GM19238 (cell line): Measurements from ENCODE around the gene RAPGEF2.
"Not testable (repeated sequence)": the region's sequence is repeated elsewhere in the genome, so short reads cannot be mapped to it uniquely, and the experiment has no call there.

Source experiments
- DNase-seq: peaks from one replicate; pipeline ENCODE4 v3.0.0; 2011; ENCODE audit warnings: low spot score; ENCODE audit not compliant: insufficient read length

RAPGEF2 gene, protein sequence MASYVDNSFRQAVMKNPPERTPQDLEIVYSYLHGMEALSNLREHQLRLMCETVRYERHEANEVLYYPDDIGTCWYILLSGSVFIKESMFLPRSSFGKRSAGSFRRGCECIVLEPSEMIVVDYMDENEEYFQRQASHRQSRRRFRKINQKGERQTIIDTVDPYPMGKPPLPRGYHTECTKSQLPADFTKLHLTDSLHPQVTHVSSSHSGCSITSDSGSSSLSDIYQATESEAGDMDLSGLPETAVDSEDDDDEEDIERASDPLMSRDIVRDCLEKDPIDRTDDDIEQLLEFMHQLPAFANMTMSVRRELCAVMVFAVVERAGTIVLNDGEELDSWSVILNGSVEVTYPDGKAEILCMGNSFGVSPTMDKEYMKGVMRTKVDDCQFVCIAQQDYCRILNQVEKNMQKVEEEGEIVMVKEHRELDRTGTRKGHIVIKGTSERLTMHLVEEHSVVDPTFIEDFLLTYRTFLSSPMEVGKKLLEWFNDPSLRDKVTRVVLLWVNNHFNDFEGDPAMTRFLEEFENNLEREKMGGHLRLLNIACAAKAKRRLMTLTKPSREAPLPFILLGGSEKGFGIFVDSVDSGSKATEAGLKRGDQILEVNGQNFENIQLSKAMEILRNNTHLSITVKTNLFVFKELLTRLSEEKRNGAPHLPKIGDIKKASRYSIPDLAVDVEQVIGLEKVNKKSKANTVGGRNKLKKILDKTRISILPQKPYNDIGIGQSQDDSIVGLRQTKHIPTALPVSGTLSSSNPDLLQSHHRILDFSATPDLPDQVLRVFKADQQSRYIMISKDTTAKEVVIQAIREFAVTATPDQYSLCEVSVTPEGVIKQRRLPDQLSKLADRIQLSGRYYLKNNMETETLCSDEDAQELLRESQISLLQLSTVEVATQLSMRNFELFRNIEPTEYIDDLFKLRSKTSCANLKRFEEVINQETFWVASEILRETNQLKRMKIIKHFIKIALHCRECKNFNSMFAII (N-terminal part only)

GRCh38 chr4:159102622-159103383, at the start of gene RAPGEF2:
Gene RAPGEF2 (plus strand): TSS chr4:159103079. CDS start chr4:159104163, 1,084 bp downstream.
- DNase-seq: peak; percentile 88

GRCh38 chr4:159055833-159056232, 47.0 kb upstream of the RAPGEF2 start:
- DNase-seq: no peak

DNA sequence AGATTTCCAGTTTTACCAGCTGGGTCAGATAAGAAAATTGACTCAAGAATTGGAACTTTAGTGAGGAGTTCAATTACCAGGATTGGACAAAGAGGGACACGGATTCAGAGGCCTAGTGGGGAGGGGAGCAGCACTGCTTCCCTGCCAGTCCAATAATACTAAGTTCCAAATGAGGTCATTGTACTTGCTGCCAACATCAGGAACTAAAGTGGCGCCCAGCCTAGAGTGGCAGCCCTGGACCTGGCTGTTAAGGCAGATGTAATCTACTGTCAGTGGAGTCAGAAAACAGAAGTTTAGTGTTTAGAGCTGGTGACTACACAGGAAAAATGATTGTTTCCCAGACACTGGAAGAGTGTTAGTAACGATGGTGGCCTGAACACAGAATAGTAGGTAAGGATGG, 42.7 kb upstream of the RAPGEF2 start:
- DNase-seq: no peak

DNA sequence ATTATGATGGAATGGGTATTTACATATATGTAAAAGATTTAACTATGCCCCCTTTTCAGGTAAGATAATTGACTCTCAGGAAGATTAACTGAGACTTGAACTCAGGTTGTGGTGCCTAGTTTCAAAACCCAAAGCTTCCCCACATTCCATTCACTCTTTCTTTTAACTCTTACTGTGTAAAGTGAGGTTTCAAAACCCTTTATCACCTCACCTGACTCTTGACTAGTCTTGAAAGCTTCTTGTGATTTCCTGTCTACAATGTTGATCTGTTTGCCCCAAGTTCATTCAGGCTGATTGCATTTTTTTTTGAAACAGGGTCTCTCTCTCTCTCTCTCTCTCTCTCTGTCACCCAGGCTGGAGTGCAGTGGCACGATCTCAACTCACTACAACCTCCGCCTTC, 40.5 kb upstream of the RAPGEF2 start:
- DNase-seq: no peak

- no peak for DNase-seq
These were observed 37.2 kb upstream of the RAPGEF2 start for GRCh38 chr4:159065513-159066240.

DNA sequence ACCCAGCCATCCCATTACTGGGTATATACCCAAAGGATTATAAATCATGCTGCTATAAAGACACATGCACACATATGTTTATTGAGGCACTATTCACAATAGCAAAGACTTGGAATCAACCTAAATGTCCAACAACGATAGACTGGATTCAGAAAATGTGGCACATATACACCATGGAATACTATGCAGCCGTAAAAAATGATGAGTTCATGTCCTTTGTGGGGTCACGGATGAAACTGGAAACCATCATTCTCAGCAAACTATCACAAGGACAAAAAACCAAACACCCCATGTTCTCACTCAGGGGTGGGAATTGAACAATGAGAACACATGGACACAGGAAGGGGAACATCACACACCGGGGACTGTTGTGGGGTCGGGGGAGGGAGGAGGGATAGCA, 34.7 kb upstream of the RAPGEF2 start:
- not testable (repeated sequence) for DNase-seq

DNA sequence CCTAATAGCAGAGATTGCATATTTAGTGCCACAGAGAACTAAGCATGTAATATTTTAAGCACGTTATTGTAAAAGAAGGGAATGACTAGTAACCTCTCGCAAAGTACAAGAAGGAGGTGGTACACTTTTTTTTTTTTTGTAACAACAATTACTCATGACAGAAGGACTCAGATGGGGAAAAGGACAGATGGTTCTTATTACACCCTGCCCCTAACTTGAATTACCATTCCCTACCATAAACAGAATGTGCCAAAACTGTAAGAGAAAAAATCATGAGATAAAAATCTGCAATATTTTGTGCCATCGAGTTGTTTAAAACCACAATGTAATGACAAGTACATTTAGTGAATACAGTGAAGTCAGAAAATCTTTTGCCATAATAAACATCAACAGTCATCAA, 33.0 kb upstream of the RAPGEF2 start:
- DNase-seq: no peak

DNA sequence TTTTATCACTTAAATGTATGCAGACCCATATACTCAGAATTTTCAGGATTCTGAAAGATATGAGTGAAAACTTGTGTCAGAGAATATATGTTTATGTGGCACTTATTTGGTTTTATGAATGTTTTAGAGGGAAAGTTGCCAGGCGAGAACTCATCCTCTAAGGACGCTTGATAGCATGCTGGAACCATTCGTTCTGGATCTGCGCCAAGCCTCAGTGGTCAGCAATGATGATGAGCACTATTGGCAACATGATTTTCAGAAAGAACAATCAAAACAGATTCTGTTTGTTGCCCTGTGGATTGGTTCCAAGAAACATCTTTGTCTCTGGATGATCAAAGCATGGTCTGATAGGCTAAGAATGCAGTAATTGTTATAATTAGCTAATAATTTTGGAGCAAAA, 32.1 kb upstream of the RAPGEF2 start:
- DNase-seq: no peak

- no peak for DNase-seq
These were observed 31.5 kb upstream of the RAPGEF2 start for GRCh38 chr4:159071178-159071968.

DNA sequence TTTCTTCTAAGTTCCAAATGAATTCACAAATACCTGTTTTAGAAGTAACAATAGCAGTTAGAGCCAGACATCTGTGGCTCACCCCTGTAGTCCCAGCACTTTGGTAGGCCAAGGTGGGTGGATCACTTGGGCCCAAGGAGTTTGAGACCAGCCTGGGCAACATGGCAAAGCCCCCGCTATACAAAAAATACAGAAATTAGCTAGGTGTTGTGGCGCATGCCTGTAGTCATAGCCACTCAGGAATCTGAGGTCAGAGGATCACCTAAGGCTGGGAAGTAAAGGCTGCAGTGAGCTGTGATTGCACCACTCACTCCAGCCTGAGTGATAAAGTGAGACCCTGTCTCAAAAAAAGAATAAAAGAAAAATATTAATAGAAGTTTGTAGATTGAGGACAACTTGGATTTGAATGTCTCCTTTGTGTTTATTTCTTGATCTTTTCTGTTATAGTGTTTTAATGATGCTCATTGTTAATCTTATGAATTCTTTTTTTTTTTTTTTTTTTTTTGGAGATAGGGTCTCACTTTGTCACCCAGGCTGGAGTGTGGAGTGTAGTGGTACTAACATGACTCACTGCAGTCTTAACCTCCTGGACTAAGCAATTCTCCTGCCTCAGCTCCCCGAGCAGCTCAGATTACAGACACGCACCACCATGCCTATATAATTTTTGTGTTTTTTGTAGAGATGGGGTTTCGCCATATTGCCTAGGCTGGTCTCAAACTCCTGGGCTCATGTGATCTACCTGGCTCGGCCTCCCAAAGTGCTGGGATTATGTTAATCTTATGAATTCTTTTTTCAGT, 30.7 kb upstream of the RAPGEF2 start:
- no peak for DNase-seq

GRCh38 chr4:159075531-159075932, 27.3 kb upstream of the RAPGEF2 start:
- no peak for DNase-seq

DNA sequence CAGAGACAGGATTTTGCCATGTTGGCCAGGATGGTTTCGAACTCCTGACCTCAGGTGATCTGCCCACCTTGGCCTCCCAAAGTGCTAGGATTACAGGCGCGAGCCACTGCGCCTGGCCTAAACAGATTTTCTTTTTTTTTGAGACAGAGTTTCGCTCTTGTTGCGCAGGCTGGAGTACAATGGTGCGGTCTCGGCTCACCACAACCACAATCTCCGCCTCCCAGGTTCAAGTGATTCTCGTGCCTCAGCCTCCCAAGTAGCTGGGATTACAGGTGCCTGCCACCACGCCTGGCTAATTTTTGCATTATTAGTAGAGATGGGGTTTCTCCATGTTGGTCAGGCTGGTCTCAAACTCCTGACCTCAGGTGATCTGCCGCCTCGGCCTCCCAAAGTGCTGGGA, 25.9 kb upstream of the RAPGEF2 start:
- not testable (repeated sequence) for DNase-seq

DNA sequence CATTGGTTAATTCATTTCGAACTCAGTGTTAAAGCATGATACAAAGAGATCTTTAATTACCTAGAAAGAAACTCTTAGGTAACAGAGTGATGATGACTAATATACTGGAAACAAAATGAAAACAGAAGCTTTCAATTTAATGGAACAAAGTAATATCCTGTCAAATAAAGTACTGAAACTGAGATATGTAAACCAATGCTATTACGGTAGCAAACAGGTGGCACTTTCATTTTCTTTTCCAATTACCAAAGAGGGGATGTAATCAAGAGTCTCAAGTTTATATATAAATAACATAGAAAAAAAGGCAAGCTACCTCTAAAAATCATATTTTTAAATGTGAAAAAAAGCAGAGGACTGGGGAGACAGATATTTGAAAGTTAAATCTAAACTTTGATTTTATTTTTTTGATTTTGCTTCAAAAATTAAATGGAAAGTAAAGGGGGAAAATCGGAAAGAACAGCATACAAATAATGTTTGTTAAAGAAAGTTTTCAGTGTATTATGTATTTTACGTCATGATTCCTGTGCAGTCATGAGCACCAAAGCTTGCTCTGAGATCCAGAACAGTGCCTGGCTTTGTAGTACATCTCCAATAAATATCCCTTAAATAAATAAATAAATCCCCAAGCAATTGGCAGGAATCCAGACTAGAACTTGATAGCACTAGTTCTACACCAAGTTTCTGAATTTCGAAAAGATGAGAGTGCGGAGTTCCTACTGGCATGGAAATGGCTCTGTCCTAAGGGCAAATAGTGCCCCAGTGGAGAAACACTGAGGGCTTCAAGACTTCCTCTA, 25.0 kb upstream of the RAPGEF2 start:
- DNase-seq: peak; percentile 24

DNA sequence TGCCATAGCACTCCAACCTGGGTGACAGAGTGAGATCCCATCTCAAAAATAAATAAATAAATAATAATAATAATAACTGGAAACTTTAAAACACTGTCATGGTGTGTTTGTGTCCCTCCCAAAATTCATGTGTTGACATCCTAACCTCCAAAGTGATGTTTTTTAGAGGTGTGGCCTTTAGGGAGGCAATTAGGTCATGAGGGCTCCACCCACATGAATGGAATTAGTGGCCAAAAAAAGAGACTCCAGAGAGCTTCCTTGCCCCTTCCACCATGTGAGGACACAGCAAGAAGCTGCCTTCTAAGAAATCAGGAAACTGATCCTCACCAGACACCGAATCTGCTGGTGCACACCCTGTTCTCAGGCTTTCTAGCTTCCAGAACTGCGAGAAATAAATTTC, 23.8 kb upstream of the RAPGEF2 start:
- DNase-seq: no peak

GRCh38 chr4:159086606-159087005, 16.3 kb upstream of the RAPGEF2 start:
- no peak for DNase-seq

- no peak for DNase-seq
These were observed 12.6 kb upstream of the RAPGEF2 start for GRCh38 chr4:159090255-159090654.

DNA sequence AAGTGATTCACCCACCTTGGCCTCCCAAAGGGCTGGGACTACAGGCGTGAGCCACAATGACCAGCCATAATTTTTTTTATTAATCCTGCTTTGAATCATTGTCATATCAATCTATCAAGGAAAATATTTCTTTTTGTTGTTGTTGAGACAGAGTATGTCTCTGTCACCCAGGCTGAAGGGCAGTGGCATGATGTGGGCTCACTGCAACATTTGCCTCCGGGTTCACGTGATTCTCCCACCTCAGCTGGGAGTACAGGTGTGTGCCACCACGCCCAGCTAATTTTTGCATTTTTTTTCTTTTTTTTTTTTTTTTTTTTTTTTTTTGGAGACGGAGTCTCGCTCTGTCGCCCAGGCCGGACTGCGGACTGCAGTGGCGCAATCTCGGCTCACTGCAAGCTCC, 8.7 kb upstream of the RAPGEF2 start:
- DNase-seq: not testable (repeated sequence)

DNA sequence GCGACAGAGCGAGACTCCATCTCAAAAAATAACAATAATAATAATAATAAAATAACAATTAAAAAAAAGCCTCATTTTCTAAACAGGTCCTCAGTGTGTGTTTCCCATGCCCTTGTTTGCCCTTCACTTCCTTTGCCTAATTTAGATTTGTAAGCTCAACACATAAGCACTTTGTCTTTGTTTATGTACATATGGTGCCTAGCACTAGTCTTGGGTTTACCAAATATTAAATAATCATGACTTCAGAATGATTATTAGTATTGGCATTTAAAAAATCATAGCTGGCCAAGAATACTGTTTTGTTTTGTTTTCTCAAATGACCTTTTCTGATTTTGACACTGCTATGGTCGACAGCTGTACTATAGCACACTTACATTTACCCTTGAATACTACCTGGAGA, 6.4 kb upstream of the RAPGEF2 start:
- no peak for DNase-seq
